Measurements from ENCODE around the gene DUSP3. TPM values are rescaled to one million over a fixed set of nuclear protein-coding genes. Genes with fewer than 3 reads are reported as not detected.
"Not testable (repeated sequence)": the region's sequence is repeated elsewhere in the genome, so short reads cannot be mapped to it uniquely, and the experiment has no call there.

The DUSP3 gene
- total and polyA plus RNA-seq, 2 experiments from 2014 or later, result 73.8 to 76.8 TPM

DNA sequence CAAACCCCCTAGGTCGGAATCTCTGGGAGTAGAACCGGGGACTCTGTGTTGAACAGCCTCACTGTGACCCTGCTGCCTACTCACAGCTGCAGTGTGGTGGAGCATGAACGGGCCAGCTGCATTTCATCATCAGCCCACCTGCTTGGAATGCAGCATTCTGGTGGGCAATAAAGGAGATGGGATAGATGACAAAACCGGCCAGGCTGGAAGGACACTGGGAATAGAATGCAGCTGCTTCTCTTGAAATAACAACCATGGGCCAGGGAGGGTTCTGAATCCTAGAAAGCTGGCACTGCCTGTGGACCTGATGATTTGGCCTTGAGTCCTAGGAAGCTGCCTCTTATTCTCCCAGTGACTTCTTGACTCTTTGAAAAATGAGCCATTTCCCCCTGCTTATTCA is 25.0 kb upstream of the DUSP3 start:
- DNase-seq (ENCODE audit: low spot score), result no peak
- Histone ChIP-seq H3K36me3 (replicated peaks; ENCODE audit: insufficient read depth, low read depth) (no peaks in the 10 kb centered on the region), H3K27me3 (no peaks in the 10 kb centered on the region), H3K4me2 (no peak overlapping the region), H3K4me1 (ENCODE audit: insufficient read depth) (no peaks in the 10 kb centered on the region), H2AFZ (no peak overlapping the region), H3K9me2 (replicated peaks; ENCODE audit: insufficient read depth) (no peaks in the 10 kb centered on the region), H3K9me3 (ENCODE audit: low read depth) (no peaks in the 10 kb centered on the region), H4K20me1 (ENCODE audit: insufficient read depth, poor library complexity, severe bottlenecking) (no peaks in the 10 kb centered on the region), H3K27ac (no peak overlapping the region), H3K79me2 (no peaks in the 10 kb centered on the region), H3K4me3 (no peak overlapping the region)
- WGBS (ENCODE audit: low lambda C conversion rate, missing lambda C conversion rate), result 48% methylated on average over 4 of the region's 4 CpGs
- TF ChIP-seq, protein P1, sequence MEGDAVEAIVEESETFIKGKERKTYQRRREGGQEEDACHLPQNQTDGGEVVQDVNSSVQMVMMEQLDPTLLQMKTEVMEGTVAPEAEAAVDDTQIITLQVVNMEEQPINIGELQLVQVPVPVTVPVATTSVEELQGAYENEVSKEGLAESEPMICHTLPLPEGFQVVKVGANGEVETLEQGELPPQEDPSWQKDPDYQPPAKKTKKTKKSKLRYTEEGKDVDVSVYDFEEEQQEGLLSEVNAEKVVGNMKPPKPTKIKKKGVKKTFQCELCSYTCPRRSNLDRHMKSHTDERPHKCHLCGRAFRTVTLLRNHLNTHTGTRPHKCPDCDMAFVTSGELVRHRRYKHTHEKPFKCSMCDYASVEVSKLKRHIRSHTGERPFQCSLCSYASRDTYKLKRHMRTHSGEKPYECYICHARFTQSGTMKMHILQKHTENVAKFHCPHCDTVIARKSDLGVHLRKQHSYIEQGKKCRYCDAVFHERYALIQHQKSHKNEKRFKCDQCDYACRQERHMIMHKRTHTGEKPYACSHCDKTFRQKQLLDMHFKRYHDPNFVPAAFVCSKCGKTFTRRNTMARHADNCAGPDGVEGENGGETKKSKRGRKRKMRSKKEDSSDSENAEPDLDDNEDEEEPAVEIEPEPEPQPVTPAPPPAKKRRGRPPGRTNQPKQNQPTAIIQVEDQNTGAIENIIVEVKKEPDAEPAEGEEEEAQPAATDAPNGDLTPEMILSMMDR (IDR thresholded peaks at IDR 0.05; ENCODE audit: poor library complexity), result no peak
- no peak for TF ChIP-seq EZH2 (IDR thresholded peaks at IDR 0.05; ENCODE audit: borderline replicate concordance)
- TF ChIP-seq EZH2phosphoT487 (IDR thresholded peaks at IDR 0.05; ENCODE audit: low read depth, severe bottlenecking, unreplicated experiment), result no peak

DNA sequence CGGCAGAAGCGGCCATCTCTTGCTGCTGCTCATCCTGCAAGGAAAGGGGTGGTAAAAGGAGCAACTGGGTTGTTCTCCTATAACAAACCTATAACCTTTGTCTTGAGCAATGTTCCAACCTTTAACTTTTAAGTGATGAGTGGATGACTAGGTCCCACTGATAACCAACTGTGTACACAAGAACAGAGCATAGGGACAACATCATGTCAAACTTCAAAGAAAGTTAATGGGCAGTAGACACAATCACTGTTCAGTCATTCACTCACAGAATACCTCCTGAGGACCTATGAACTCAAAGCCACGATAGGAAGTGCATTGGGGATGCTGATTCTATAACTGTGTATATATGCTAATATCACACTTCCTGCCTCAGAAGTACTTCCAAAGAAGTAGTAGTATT is 23.1 kb upstream of the DUSP3 start:
- Histone ChIP-seq H3K27ac (no peak overlapping the region), H3K4me2 (no peak overlapping the region)
- 81% methylated on average over 3 of the region's 3 CpGs for WGBS (ENCODE audit: low lambda C conversion rate, missing lambda C conversion rate)

DNA sequence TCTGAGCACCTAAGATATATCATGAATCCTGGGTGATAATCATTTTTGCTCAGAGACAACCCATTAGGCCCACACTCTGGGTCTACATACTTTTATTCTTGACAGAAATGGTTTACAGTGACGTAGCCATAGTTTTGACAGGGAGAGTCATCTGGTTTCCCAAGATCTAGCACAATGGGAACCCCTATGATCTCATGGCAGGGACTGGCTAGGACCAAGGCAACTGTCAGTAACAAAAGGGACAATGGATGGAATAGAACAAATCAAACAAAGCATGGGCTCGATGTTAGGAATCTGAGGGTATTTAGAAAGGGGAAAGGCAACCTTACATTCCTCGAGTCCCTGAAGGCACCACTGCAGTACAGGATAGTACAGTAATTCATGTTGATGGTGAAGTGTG is 22.0 kb upstream of the DUSP3 start:
- Histone ChIP-seq H4K20me1 (ENCODE audit: insufficient read depth, poor library complexity, severe bottlenecking) (no peaks in the 10 kb centered on the region), H3K4me2 (no peak overlapping the region), H3K9me3 (ENCODE audit: low read depth) (no peaks in the 10 kb centered on the region), H2AFZ (no peak overlapping the region), H3K4me3 (no peak overlapping the region), H3K9me2 (replicated peaks; ENCODE audit: insufficient read depth) (no peaks in the 10 kb centered on the region), H3K79me2 (no peaks in the 10 kb centered on the region), H3K4me1 (ENCODE audit: insufficient read depth) (no peaks in the 10 kb centered on the region), H3K27me3 (no peaks in the 10 kb centered on the region), H3K27ac (no peak overlapping the region), H3K36me3 (replicated peaks; ENCODE audit: insufficient read depth, low read depth) (no peaks in the 10 kb centered on the region)
- TF ChIP-seq EZH2phosphoT487 (IDR thresholded peaks at IDR 0.05; ENCODE audit: low read depth, severe bottlenecking, unreplicated experiment), result no peak
- no peak for DNase-seq (ENCODE audit: low spot score)
- WGBS (ENCODE audit: low lambda C conversion rate, missing lambda C conversion rate), result 89% methylated on average over 3 of the region's 3 CpGs

More for the DNA sequence above, 23.1 kb upstream of the DUSP3 start:
- Histone ChIP-seq H3K9me2 (replicated peaks; ENCODE audit: insufficient read depth) (no peaks in the 10 kb centered on the region), H3K4me3 (no peak overlapping the region), H3K4me1 (ENCODE audit: insufficient read depth) (no peaks in the 10 kb centered on the region), H3K36me3 (replicated peaks; ENCODE audit: insufficient read depth, low read depth) (no peaks in the 10 kb centered on the region), H4K20me1 (ENCODE audit: insufficient read depth, poor library complexity, severe bottlenecking) (no peaks in the 10 kb centered on the region), H3K9me3 (ENCODE audit: low read depth) (no peaks in the 10 kb centered on the region), H3K79me2 (no peaks in the 10 kb centered on the region), H3K27me3 (no peaks in the 10 kb centered on the region), H2AFZ (no peak overlapping the region)
- TF ChIP-seq EZH2phosphoT487 (IDR thresholded peaks at IDR 0.05; ENCODE audit: low read depth, severe bottlenecking, unreplicated experiment), result no peak
- no peak for TF ChIP-seq EZH2 (IDR thresholded peaks at IDR 0.05; ENCODE audit: borderline replicate concordance)
- TF ChIP-seq, protein P1 (IDR thresholded peaks at IDR 0.05; ENCODE audit: poor library complexity), result no peak
- no peak for DNase-seq (ENCODE audit: low spot score)

DNA sequence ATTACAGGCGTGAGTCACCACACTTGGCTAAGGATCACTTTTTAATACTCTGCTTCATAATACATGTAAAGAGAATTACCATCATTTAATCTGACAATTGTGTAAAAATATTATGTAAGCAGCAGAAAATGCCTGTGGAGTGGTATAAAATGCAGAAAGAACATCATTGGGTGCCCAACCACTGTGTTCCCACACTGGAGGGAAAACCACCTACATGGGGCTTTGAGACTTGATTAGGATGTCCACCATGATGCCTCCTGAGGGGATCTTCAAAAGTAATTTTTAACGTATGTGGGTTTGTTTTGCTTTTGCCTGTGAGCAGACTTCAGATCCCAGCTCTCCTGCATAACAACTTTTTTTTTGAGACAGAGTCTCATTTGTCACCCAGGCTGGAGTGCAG is 20.3 kb upstream of the DUSP3 start:
- no peaks in the 10 kb centered on the region for H3K9me3 ChIP-seq (ENCODE audit: low read depth)
- H2AFZ ChIP-seq, result no peak overlapping the region
- no peaks in the 10 kb centered on the region for H4K20me1 ChIP-seq (ENCODE audit: insufficient read depth, poor library complexity, severe bottlenecking)
- no peak overlapping the region for H3K4me2 ChIP-seq
- no peaks in the 10 kb centered on the region for H3K9me2 ChIP-seq (replicated peaks; ENCODE audit: insufficient read depth)
- no peaks in the 10 kb centered on the region for H3K36me3 ChIP-seq (replicated peaks; ENCODE audit: insufficient read depth, low read depth)
- no peak overlapping the region for H3K4me3 ChIP-seq
- no peaks in the 10 kb centered on the region for H3K4me1 ChIP-seq (ENCODE audit: insufficient read depth)
- no peaks in the 10 kb centered on the region for H3K79me2 ChIP-seq
- DNase-seq (ENCODE audit: low spot score), result no peak
- TF ChIP-seq, protein P1 (IDR thresholded peaks at IDR 0.05; ENCODE audit: poor library complexity), result no peak
- TF ChIP-seq EZH2 (IDR thresholded peaks at IDR 0.05; ENCODE audit: borderline replicate concordance) (no peak), EZH2phosphoT487 (IDR thresholded peaks at IDR 0.05; ENCODE audit: low read depth, severe bottlenecking, unreplicated experiment) (no peak)
- H3K27me3 ChIP-seq, result no peaks in the 10 kb centered on the region
- no peak overlapping the region for H3K27ac ChIP-seq
- WGBS (ENCODE audit: low lambda C conversion rate, missing lambda C conversion rate), result 91% methylated on average over 2 of the region's 2 CpGs

DNA sequence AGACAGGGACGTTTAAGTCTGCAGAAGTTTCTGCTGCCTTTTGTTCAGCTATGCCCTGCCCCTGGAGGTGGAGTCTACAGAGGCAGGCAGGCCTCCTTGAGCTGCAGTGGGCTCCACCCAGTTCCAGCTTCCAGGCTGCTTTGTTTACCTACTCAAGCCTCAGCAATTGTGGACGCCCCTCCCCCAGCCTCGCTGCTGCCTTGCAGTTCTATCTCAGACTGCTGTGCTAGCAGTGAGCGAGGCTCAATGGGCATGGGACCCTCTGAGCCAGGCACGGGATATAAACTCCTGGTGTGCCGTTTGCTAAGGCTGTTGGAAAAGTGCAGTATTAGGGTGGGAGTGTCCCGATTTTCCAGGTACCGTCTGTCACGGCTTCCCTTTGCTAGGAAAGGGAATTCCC is 19.2 kb upstream of the DUSP3 start:
- not testable (repeated sequence) for H3K4me1 ChIP-seq (ENCODE audit: insufficient read depth); H3K79me2 ChIP-seq; H3K9me2 ChIP-seq (replicated peaks; ENCODE audit: insufficient read depth); H3K4me3 ChIP-seq; H3K4me2 ChIP-seq; H3K27ac ChIP-seq; H3K36me3 ChIP-seq (replicated peaks; ENCODE audit: insufficient read depth, low read depth); H2AFZ ChIP-seq; H4K20me1 ChIP-seq (ENCODE audit: insufficient read depth, poor library complexity, severe bottlenecking); H3K9me3 ChIP-seq (ENCODE audit: low read depth); H3K27me3 ChIP-seq; DNase-seq (ENCODE audit: low spot score)
- 81% methylated on average over 9 of the region's 9 CpGs for WGBS (ENCODE audit: low lambda C conversion rate, missing lambda C conversion rate)

DNA sequence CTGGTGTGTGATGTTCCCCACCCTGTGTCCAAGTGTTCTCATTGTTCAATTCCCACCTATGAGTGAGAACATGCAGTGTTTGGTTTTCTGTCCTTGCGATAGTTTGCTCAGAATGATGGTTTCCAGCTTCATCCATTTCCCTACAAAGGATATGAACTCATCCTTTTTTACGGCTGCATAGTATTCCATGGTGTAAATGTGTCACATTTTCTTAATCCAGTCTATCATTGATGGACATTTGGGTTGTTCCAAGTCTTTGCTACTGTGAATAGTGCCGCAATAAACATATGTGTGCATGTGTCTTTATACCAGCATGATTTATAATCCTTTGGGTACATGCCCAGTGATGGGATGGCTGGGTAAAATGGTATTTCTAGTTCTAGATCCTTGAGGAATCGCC is 13.9 kb upstream of the DUSP3 start:
- H3K27ac ChIP-seq, result not testable (repeated sequence)
- 91% methylated on average over 4 of the region's 4 CpGs for WGBS (ENCODE audit: low lambda C conversion rate, missing lambda C conversion rate)

More for the DNA sequence above, 13.9 kb upstream of the DUSP3 start:
- H2AFZ ChIP-seq; H3K4me2 ChIP-seq; H3K4me3 ChIP-seq; DNase-seq (ENCODE audit: low spot score); H3K9me2 ChIP-seq (replicated peaks; ENCODE audit: insufficient read depth); H3K79me2 ChIP-seq; H3K9me3 ChIP-seq (ENCODE audit: low read depth); H3K36me3 ChIP-seq (replicated peaks; ENCODE audit: insufficient read depth, low read depth); H4K20me1 ChIP-seq (ENCODE audit: insufficient read depth, poor library complexity, severe bottlenecking); H3K4me1 ChIP-seq (ENCODE audit: insufficient read depth); H3K27me3 ChIP-seq: not testable (repeated sequence)

Measured in hepatocyte (in vitro differentiated cells).